WTC11 (cell line): Measurements from ENCODE around the gene C1QL1.

Experiments used
- AFF4 ChIP-seq: sonication (generic); formaldehyde crosslinking; IDR thresholded peaks from 2 replicates; pipeline ENCODE4 v1.8.1; 2023; ENCODE audit warnings: mild to moderate bottlenecking, missing genetic modification reagents, borderline replicate concordance
- ATF2 ChIP-seq: sonication (generic); formaldehyde crosslinking; IDR thresholded peaks from 2 replicates; pipeline ENCODE4 v1.8.1; 2022; ENCODE audit warnings: low read depth, missing genetic modification reagents, borderline replicate concordance
- ATF3 ChIP-seq: sonication (generic); formaldehyde crosslinking; conservative IDR thresholded peaks from 2 replicates; pipeline ENCODE4 v1.8.1; 2022; ENCODE audit warnings: mild to moderate bottlenecking, missing genetic modification reagents
- ESRRA ChIP-seq: sonication (generic); formaldehyde crosslinking; IDR thresholded peaks from 2 replicates; pipeline ENCODE4 v1.8.1; 2022; ENCODE audit warnings: mild to moderate bottlenecking, missing genetic modification reagents, borderline replicate concordance
- FOXP4 ChIP-seq: sonication (generic); formaldehyde crosslinking; IDR thresholded peaks from 2 replicates; pipeline ENCODE4 v1.8.0; 2022; ENCODE audit warnings: mild to moderate bottlenecking, missing genetic modification reagents
- MAX ChIP-seq: sonication (generic); formaldehyde crosslinking; IDR thresholded peaks from 2 replicates; pipeline ENCODE4 v1.8.0; 2022; ENCODE audit warnings: mild to moderate bottlenecking, missing genetic modification reagents
- RELA ChIP-seq: sonication (generic); formaldehyde crosslinking; IDR thresholded peaks from 2 replicates; pipeline ENCODE4 v1.8.1; 2022; ENCODE audit warnings: missing genetic modification reagents, mild to moderate bottlenecking, borderline replicate concordance
- SP1 ChIP-seq: sonication (generic); formaldehyde crosslinking; conservative IDR thresholded peaks from 2 replicates; pipeline ENCODE4 v1.8.1; 2022; ENCODE audit warnings: missing genetic modification reagents
- TCF7 ChIP-seq: sonication (generic); formaldehyde crosslinking; IDR thresholded peaks from 2 replicates; pipeline ENCODE4 v1.8.0; 2022; ENCODE audit warnings: mild to moderate bottlenecking, low read depth, missing genetic modification reagents, moderate library complexity
- ZNF232 ChIP-seq: sonication (generic); formaldehyde crosslinking; IDR thresholded peaks from 2 replicates; pipeline ENCODE4 v1.8.0; 2022; ENCODE audit warnings: mild to moderate bottlenecking, missing genetic modification reagents
- TF ChIP-seq, protein P1 (sequence below): fragments of 200-600 bp; IDR thresholded peaks from 2 replicates; pipeline ENCODE4 v1.8.0; 2022; ENCODE audit warnings: antibody characterized with exemption
- TF ChIP-seq, protein P2 (sequence below): sonication (generic); formaldehyde crosslinking; IDR thresholded peaks from 2 replicates; pipeline ENCODE4 v1.8.1; 2022; ENCODE audit warnings: mild to moderate bottlenecking, missing genetic modification reagents, moderate library complexity, borderline replicate concordance
- TF ChIP-seq, protein P3 (sequence below): sonication (generic); formaldehyde crosslinking; IDR thresholded peaks from 2 replicates; pipeline ENCODE4 v1.8.1; 2023; ENCODE audit warnings: mild to moderate bottlenecking, missing genetic modification reagents, moderate library complexity

DNA sequence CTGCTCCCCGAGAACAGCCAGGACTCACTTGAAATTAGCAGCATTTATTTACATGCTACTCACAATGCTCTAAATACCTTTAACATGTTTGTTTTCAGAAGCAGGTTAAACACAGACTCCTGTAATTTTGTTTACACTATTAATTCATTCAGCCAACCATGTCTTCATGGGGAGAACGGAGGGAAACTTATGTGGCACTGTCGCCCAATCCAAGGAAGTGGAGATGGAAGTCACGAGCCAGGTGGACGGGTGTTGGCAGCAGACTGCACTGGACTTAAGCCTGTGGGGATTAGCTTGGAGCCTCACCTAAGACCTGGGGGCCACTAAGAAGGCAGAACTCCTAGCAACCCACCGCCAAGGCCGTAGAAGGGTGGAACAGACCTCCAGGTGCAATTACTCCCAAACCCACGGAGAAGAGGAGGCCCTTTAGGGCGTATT, 44.0 kb downstream of the C1QL1 start:
- TF ChIP-seq, protein P1, sequence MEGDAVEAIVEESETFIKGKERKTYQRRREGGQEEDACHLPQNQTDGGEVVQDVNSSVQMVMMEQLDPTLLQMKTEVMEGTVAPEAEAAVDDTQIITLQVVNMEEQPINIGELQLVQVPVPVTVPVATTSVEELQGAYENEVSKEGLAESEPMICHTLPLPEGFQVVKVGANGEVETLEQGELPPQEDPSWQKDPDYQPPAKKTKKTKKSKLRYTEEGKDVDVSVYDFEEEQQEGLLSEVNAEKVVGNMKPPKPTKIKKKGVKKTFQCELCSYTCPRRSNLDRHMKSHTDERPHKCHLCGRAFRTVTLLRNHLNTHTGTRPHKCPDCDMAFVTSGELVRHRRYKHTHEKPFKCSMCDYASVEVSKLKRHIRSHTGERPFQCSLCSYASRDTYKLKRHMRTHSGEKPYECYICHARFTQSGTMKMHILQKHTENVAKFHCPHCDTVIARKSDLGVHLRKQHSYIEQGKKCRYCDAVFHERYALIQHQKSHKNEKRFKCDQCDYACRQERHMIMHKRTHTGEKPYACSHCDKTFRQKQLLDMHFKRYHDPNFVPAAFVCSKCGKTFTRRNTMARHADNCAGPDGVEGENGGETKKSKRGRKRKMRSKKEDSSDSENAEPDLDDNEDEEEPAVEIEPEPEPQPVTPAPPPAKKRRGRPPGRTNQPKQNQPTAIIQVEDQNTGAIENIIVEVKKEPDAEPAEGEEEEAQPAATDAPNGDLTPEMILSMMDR, result no peak
- TF ChIP-seq ATF3 (CRISPR knock-in tag) (no peak), ATF2 (no peak), MAX (no peak), FOXP4 (no peak), TCF7 (CRISPR knock-in tag) (no peak), AFF4 (CRISPR knock-in tag) (no peak), SP1 (CRISPR knock-in tag) (no peak), ESRRA (no peak), RELA (CRISPR knock-in tag) (no peak), ZNF232 (CRISPR knock-in tag) (no peak)
- TF ChIP-seq, protein P2, sequence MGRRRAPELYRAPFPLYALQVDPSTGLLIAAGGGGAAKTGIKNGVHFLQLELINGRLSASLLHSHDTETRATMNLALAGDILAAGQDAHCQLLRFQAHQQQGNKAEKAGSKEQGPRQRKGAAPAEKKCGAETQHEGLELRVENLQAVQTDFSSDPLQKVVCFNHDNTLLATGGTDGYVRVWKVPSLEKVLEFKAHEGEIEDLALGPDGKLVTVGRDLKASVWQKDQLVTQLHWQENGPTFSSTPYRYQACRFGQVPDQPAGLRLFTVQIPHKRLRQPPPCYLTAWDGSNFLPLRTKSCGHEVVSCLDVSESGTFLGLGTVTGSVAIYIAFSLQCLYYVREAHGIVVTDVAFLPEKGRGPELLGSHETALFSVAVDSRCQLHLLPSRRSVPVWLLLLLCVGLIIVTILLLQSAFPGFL (CRISPR knock-in tag), result no peak
- TF ChIP-seq, protein P3, sequence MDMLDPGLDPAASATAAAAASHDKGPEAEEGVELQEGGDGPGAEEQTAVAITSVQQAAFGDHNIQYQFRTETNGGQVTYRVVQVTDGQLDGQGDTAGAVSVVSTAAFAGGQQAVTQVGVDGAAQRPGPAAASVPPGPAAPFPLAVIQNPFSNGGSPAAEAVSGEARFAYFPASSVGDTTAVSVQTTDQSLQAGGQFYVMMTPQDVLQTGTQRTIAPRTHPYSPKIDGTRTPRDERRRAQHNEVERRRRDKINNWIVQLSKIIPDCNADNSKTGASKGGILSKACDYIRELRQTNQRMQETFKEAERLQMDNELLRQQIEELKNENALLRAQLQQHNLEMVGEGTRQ (CRISPR knock-in tag), result no peak
